Activated CD4-positive, alpha-beta T cell treated with anti-CD3 and anti-CD28 coated beads, Interleukin-2, Interleukin-6, amounts not matched to agents 100 ng/mL and 50 ng/mL, durations not matched to agents 16 hours and 8 hours (primary cell): ENCODE results near the gene AJAP1.

Experiments
- DNase-seq: peaks from one replicate; pipeline ENCODE4 v3.0.0-alpha.2; 2020

Gene AJAP1

DNA sequence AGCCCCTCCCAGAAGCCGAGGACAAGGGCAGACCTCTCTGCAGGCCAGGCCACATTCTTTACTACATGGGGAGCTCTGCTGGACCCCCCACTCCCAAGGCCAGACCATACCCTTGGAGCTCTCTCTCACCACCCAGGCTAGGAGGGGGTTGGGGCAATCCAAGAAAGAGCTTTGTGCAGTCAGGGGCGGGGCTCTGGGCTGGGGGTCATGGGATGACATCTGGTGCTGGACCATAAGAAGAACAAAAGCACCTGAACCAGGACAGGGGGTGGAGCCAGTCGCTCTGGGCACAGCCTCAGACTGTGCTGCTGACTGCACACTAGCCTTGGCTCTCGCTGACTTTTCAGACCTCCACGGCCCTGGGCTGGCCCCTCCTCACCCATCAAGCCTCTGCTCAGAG lies 23.1 kb upstream of the AJAP1 start:
- DNase-seq = no peak

DNA sequence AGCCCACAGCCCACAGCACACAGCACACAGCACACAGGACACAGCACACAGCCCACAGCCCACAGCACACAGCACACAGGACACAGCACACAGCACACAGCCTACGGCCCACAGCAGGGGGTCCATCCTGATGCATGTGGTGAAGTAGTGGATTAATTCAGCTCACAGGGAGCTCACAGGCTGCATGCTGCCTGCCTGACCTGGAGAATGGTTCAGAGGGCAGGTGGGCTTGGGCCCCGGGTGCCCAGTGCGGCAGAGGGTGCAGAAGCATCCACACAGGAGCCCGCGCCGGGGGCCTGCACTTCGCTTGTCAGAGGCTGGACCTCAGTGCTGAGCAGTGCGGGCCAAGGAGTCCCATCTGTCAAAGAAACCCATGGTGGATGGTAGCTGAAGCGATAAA lies 21.1 kb upstream of the AJAP1 start:
- no peak for DNase-seq

DNA sequence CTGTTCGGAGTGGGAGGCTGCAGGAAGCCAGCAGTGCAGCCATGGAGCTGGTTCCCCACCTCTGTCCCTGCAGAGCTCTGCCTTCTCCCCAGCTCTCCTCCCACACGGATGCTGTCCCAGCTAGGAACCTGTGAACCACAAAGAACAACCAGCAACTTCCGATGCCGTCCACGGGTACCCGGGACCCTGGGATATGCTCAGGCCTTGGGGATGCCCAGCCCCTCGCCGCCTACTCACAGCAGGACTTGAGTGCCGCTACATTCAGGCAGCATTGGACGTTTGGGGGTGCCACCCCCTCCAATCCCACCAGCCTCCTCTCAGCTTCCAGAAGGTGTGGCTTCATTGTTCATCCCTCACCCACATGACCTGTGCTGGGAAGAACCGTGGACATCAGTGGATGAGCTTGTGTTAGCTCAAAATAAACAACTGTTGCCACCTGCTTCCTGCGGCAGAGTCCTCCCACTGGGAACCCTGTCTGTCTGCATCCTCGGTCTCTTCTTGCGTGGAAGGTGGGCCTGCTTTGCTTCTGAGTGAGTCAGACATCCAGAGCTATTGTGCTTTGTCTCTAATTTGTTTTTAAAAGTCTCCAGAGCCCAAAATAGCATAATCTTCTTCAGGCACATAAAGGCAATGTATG lies 20.1 kb upstream of the AJAP1 start:
- DNase-seq = no peak

DNA sequence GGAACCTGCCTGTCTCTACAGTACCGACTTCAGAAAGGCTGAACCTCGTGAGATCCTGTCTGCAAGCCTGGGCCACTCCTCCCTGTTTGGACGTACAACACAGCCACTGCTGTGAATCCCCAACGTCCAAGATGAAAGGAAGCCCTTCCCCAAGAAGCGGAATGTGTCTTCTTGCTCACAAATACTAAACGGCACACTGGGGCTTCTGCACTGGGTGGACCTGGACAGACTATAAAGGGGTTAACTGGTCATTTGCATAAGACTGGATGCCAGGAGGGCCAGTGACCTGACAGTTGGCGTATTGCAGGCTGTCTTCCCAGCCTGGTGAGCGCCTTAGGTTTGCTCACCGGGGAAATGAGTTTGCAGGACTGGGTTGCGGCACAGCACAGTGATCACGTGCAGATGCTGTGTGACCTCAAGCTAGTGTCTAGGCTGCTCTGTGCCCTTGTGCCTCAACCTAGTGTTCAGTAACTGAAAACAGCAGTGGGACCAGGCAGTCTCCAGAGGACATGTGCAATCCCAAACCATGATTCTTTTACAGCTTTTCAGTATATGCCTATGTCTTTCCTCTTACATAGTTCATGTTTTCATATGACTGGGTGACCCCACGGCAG lies 19.5 kb upstream of the AJAP1 start:
- no peak for DNase-seq

DNA sequence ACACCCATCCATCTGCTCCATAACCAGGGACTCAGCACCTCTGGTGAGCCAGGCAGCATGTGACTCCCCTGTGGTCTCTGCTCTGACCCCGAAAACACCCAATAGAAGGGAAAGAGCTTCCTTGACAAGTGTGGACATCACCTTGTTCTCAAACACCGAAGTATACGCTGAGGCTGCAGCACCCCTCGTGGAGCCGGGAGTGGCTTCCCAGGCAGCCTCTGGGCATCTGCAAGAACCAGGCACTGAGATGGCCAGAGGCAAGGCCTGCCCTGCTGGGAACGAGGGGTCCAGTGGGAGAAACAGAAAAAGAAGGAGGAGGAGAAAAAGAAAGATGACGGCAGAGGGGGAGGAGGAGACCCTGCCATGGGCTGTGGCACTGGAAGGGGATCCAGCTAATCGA lies 18.2 kb upstream of the AJAP1 start:
- DNase-seq = no peak

DNA sequence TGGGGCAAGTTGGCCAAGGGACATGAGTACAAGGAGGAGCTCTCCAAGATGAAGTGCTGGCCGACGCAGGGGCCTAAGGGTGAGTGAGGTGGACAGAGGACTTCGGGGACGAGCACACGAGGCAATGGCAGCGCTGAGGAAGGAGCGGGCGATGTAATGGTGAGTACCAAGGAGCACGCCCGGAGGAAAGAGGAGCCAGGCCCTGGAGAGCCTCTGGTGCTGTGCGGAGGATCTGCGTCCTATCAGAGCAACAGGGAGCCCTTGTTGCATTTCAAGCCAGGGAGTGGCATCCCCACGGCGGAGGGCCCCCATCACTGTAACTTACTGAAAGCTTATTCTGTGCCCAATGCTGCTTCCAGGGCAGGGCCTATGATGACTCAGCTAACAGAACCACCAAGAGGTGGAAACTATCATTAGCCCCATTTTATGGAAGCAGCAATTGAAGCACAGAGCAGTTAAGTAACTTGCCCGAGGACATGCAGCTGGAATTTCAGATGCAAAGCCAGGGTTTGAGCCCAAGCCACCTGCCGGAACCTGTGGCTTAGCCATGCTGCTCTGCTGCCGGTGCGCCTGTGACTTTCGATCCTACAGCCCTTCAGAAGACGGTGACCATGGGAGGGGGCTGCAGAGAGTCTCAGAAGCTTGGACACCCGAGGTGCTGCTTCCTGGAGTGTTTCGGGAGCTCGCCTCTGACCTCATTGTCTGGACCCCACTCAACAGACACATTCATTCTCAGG lies 17.6 kb upstream of the AJAP1 start:
- DNase-seq = no peak

GRCh38 chr1:4637616-4638344 lies 16.6 kb upstream of the AJAP1 start:
- DNase-seq = no peak

DNA sequence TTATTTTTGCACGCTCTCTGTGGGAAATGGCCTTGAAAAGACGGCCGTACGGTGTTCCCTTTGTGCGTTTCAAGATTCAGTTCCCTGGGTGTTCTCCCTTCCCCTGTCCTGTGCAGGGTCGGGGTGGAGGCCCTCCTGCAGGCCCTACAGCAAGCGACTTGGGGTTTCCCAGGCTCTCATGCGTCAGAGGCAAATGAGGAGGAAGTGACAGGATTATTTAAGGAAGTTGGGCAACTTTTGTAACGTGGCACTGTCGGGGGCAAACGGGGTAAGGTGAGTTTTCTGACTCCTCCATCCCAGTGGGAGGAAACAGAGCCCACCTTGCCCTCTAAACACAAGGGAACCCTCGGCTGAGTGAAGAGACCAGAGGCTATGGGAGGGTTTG lies 16.1 kb upstream of the AJAP1 start:
- no peak for DNase-seq

DNA sequence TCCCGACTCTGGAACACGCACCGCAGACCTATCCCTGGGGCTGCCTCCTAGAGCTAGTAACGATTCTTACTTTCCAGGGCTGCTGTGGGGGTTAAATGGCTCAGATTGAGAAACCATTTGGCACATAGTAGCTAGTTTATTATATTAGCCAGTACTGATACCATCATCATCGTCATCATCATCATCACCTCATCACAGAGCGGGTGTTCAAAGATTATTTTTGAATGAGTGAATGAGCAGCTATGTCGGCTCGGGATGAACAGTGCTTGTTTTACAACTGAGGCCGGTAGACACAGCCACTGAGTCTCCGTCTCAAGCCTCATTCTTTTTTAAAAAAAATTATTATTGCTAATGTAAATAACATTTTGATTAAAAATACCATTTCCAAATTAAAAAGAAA lies 13.5 kb upstream of the AJAP1 start:
- DNase-seq = no peak

GRCh38 chr1:4647391-4647790 lies 7.0 kb upstream of the AJAP1 start:
- no peak for DNase-seq

DNA sequence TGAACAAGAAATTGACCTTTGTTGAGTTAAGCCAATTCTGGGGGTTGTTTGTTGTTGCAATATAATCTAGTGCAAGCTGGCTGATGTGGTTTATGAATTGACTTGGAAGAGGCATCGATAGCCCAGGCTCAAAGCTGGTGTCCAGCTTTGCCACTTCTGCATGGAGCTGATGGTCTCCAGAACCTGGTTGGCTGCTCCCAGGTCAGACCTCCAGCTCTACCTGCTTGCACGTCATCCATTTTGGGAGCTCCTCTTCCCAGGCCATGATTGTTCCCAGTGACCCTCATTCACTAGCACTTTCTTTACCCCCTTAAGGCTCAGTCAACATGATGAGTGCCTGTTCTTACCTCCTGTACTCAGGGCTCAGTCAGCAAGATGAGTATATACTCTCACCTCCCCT lies 5.8 kb upstream of the AJAP1 start:
- DNase-seq = no peak

DNA sequence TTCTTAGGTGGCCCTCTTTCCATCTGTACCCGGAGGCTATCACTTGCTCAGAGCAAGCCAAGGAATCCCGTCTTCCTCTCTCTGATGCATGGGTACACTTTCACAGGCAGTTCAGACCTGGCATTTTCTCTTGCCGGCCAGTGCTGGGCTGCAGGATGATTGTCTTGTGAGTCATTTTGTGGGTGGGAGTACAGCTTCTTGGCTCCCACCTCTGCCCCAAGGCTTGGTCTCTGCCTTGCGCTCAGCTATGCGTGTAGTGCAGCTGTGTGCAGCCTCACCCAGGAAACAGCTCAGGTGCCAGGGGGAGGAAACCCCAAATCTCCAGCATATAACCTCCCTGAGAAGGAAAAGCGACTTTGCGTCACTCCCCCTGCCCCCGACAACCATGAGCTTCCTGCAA lies 3.9 kb upstream of the AJAP1 start:
- no peak for DNase-seq

DNA sequence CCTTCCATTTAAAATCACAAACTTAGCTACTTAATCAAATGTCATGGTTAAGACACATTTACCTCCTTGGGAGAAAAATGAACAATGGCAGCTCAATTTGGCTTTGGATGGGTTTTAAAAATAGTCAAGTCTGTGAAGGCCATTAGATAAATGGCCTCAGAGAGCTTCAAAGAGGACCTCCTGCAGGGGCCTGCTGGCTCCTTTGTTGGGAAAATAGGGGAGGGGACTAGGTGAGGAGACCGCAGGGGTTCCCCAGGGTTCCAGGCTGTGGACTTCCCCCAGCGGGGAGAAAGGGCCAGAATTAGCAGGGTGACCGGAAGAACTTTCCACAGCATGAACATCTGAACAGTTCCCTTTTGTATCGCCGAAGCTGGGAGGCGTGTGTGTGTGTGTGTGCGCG lies 3.4 kb upstream of the AJAP1 start:
- no peak for DNase-seq

GRCh38 chr1:4652631-4653327 lies 1.6 kb upstream of the AJAP1 start:
- DNase-seq = peak; percentile 69

DNA sequence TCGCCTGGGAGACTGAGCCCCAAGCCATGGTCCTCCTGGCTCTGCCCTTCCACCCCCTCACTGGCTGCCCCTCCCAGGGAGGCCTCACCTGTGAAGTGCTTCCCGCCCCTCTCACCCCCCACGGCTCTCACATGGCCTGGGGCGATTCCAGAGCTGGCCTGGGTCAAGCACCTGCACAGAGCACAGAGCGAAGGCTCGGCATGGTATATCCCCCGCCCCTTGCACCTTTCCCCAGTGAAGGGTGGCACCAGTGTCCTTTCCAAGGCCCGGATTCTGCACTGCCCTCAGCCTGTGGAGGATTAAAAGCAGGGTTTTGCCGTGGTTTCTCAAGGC lies 1.1 kb upstream of the AJAP1 start:
- DNase-seq = no peak

- no peak for DNase-seq
Observed at GRCh38 chr1:4654764-4655673, 610 bp downstream of the AJAP1 start.

DNA sequence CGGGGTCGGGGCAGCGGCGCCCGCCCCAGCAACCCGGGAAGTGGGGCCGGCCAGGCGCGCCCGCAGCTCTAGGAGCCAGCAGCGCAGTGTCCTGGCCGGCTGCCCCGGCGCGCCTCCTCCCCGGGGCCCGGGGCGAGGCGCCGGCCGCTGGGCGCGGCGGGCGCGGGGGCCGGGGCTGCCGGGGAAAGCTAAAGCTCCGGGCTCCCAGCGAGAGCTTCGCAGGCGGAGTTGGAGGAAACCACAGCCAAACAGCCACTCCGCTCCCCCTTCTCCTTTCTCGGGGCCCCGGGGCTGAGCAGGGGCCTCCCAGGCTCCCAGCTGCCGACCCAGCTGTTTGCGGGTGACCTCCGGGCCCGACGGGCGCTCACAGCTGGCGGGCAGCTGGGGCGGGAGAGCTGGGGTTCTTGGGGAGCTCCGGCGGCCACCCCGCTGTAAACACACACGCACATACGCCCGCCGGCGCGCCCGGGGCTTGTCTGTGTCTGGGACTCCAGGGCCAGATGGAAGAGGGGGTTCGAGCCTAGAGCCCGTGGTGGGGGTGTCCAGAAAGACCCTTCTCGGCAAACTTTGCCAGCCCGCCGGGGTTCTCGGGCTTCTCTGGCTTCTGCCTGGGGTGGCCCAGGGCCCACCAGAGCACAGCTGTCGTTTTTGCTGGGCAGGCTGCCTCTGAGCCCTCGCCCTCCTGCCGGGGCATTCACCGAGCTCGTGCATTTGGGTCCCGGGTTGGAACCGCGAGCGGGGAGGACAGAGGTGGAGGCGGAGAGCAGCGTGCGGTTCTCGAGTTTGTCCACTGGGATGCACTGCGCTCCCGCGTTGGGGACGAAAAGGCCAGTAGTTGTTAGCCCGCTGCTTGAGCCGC lies 1.5 kb downstream of the AJAP1 start:
- DNase-seq = peak; percentile 25

- DNase-seq = no peak
Observed at GRCh38 chr1:4656533-4657140, 2.2 kb downstream of the AJAP1 start.

- no peak for DNase-seq
Observed at GRCh38 chr1:4657244-4657789, 2.9 kb downstream of the AJAP1 start.

DNA sequence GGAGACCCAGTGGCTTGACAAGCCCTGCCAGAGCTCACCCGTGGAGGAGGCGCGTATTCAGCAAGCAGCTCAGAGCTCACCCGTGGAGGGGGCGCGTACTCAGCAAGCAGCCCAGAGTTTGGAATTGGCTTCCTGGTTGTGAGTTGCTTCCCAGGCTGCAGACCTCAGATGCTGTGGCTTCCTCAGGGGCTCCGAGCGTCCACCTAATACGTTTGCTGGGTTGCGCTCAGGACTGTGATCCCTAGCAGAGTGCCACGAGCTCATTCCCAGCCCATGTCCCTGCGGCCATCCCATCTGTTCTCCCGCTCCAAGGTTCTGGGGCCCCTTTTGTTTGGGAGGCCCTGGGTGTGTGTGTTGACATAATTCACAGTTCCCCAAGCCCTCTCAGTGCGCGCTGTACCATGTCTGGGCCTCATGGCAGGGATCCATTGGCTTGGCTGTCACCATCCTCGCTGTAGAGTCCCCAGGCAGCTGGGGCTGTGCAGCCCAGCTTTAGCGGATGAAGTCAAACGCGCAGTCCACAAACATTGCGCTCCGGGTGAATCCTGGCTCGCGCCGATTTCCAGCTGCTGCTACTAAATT lies 3.6 kb downstream of the AJAP1 start:
- no peak for DNase-seq
